HL-60/S4 (cell line): ENCODE results near the gene TMEM44.
"Not testable (repeated sequence)": the region's sequence is repeated elsewhere in the genome, so short reads cannot be mapped to it uniquely, and the experiment has no call there.

Experiments used
- in situ Hi-C: fragments of 300-500 bp; cut with MboI; formaldehyde crosslinking; loops from 2 replicates; pipeline ENCODE4 v1.14.3; 2022; ENCODE audit warnings: low sequenced_read_pairs

TMEM44 gene

DNA sequence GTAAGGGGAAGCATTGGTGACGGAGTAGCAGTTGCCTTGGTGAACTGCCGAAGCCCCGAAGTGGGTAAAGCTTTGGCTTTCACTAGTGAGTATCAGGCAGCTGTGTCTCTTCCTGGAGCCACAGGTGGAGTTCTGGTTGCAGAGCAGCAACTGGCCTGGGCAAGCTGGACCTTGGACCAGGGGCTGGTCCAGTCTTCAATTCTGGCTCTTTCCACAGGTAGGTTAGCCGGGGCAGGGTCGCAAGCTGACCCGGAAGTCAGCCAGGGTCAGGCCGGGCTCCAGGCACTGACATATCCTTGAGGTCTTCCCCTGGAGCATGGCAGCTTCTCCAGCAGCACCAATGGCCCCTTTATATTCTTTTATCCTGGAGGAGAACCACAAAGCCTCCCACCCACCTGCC is 73.2 kb downstream of the TMEM44 start:
- in situ Hi-C loops = no loop called here

DNA sequence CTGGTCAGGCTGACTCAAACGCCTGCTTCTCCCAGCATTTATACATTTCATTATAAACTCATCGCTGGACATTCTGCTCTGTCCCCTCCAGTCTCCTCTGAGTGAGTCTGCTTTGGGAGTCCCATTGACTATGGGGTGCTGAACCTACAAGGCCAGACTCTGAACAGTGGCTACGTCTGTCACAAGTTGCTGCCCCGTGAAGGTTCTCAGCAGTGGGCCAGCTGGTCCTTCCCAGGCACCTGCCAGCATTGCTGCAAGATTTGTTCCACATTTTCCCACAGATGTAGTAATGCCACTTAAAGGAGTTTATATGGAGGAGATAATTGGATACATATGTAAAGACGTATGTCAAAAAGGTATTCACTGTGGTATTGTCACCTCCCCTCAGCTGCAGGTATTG is 73.7 kb downstream of the TMEM44 start:
- in situ Hi-C loops = no loop called here

DNA sequence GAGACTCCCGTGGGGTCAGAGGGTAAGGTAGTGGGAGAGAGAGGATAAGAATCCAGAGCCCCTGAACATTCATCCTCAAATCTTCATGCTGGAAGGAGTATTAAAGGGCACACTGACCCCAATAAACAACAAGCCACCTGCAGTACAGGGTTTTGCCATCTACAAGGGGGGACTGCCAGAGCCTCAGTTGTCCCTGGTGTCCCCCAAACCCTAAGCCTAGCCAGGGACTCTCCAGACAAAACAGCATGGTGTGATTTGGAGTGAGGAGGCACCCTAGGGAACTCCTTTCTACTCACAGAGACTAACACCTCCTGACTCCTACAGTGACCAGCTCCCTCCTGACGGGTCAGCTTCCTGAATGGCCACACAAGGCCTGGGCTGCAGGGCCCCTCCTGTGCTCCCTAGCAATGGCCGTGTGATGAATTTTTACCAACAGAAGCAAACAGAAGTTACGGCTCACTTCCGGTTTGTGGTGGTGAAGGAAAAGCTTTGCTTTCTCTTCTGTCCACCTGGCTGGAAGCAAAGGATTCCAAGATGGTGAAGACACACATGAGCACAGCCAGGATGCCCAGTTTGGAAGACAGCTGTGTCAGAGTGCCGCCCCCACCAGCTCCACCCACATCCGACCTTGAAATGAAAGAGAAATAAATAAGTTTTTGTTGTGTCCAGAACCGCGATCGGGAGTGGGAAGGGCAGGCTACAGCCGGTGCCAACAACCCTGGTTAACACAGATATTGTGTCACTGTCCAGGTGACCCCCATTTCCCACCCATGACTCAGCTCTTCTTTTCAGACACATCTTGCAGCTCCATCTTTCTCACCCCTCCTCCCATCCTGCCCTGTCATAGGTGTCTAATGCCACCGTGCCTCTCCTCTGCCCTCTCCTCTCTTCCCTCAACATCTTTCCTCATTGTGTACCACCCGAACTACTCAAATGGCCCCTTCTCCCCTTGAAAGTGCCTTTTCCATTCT is 76.8 kb downstream of the TMEM44 start:
- in situ Hi-C loops = no loop called here

DNA sequence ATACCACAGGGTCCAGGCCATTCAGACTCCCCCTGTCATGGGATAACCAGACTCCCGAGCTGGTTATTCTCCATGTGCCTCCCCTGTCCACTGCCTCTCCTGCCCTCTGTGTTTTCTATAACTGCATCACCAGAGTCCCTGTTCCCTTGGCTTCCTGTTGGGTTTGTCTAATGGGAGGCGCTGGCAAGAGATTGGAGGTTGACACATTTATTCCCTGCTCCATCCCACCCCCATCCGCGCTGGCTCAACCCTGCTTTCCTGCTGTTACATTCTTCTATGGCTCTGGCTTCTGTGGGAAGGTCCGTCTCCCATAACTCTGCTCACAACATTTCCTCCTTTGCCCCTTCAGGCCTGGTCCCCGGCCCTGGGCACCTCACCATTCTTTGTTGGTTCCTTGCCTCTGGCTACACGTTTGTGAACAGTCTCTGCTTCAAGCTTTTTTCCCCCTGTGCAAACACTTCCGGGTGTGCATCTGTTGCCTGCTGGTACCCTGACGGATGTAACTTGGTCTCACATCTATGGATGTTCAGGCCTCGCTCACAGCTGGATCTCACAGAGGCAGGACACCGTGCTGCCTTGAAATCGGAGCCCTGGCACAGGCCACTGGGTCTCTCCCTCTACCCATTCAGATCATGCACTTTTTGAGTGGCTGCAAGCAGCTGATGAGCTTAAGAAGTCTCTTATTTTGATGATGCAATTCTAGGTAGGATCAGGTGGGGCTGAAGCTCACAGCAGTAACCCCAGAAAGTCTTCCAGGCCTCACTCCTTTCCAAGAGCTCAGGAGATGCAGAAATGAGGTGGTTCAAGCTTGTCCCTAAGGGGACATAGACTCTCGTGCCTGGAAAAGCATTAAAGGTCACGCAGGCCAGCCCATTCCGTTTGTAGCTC is 77.8 kb downstream of the TMEM44 start:
- in situ Hi-C loops = no loop called here

DNA sequence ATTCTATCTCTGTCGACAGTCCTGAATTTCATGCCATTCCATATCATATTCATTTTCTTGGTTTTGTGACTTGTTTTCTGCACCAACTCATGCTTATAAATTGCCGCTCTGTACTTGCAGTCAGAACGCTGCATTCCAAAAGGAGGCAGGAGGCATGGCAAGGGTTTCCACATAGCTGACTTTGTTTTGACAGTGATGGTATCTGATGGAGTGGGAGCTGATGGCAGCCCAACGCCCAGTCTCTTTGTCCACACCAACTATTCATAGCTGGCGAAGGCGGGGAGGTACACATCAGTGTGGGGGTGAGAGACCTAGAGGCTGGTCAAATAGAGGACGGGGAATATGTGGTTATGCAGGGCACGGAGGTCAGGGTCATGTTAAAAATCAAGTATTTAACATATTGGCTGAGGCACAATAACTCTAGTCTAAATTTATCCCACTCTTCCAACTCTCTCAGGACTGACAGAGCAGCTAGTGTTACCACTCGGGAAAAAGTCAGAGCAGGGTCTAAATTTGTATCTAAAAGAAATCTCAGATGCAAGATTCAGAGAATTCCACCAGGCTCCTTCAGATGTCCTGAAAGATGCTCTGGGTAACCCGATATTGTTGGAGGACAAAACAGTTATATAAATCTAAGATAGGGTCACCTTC is 78.6 kb downstream of the TMEM44 start:
- in situ Hi-C loops = no loop called here

DNA sequence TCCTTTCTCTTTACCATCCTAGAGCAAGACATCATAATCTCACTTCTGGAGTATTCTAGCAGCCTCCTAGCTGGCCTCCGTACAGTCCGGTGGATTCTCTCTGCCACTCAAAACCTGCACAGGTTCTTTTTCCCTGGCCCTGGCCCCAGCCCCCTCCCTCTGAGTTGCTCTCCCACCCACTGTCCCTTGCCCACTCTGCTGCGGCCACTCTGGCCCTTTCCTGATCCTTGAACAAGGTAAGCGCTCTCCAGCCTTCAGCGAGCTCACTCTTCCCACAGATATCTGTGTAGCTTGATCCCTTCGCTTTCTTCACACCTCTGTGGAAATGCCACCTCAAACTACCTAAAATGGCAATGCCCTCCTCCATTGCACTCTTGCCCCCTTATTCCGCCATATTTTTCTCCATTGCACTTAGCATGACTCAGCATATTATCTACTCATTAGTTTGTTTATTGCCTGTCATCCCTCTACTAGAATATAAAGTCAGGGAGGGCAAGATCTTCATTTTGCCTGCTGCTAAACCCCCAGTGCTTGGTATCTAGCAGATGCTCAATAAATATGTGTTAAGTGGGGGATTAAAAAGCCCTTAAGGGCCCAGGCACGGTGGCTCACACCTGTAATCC is 80.8 kb downstream of the TMEM44 start:
- in situ Hi-C loops = no loop called here

DNA sequence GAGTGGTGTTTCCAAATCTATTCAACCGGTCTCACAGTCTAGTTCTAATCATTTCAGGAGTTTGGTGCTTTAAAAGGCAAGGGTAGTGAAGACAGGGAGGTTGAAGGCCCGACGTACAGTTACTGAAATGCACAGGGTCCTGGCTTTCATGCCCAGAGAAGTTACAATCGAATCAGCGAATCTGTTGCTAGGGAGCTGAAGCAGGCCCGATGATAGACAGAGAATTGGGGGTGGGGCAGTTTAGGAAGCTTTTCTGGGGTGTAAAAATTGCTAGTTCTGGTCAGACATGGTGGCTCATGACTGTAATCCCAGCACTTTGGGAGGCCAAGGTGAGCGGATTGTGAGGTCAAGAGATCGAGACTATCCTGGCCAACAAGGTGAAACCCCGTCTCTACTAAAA is 83.4 kb downstream of the TMEM44 start:
- in situ Hi-C loops = no loop called here

DNA sequence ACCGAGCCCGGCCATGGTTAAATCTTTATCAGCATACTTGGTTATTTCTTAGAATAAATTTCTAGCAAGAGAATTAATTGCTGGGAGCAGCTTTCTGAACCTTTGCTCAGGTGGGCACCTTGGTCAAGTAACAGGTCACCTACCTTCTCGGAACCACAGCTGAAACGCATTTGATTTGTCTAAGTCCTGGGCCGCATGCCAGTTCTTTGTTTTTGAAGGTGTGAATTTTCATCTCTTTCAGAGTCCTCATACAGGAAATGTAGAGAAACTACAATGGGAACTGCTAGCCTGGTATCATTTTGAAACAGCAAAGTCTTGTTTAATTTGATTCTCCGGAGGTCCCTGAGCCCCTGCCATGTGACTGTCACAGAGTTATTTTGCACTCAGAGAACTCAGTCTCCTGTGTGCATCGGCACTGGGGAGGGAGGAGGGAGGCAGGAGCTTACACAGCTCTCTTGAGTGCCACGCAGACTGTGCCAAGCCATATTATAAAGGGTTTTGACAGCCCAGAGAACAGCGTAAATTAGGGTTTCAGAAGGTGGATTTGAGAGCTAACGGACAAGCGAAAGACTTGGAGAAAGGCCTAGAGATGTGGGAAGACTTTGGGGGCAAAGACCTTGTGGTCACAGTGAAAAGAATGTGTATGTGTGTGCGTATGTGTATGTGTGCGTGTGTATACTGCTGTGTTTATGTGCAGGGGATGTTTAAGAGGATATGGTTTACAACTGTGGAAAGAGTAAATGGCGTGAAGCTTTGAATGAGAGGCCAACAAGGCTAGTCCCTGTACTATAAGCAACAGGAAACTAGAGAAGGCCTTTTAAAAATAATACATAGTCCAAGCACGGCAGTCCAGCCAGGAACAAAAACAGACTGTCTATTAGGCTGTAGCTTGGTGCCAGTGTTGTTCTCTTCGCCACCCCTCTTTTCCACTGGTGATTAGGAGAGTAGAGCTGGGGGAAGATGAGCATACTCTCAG is 84.6 kb downstream of the TMEM44 start:
- in situ Hi-C loops = no loop called here

DNA sequence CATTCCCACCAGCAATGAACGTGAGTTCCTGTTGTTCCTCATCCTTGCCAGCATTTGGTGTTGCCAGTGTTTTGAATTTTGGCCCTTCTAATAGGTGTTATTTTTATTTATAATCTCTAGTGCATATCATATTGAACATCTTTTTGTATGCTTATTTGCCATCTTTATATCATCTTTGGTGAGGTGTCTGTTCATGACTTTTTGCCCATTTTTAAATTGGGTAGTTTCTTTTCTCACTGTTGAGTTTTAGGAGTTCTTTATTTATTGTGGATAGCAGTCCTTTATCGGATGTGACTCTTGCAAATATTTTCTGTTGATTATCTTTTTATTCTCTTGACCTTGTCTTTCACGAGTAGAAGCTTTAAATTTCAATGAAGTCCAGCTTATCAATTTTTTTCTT is 86.2 kb downstream of the TMEM44 start:
- in situ Hi-C loops = no loop called here

DNA sequence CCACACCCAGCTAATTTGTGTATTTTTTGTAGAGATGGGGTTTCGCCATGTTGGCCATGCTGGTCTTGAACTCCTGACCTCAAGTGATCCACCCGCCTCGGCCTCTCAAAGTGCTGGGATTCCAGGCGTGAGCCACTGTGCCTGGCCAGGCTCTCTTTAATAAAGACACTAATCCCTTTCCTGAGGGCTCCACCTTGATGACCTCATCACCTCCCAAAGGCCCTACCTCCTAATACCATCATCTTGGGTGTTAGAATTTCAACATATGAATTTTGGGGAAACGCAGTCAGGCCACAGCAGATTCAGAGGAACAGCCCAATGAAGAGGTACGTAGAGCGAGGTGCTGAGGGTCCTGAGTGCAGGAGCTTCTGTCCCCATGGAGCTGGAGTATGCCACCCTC is 87.7 kb downstream of the TMEM44 start:
- in situ Hi-C loops = not testable (repeated sequence)

DNA sequence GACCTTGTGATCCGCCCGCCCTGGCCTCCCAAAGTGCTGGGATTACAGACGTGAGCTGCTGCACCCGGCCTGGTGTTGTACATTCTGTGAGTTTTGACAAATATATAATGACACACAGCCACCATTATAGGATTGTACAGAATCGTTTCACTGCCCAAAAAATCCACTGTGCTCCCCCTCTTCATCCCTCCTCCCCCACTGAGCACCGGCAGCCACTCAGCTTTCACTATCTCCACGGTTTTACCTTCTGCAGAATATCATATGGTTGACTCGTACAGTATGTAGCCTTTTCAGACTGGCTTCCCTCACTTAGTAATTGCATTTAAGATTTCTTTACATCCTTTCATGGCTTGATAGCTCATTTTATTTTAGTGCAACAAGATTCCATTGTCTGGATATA is 89.7 kb downstream of the TMEM44 start:
- in situ Hi-C loops = no loop called here

DNA sequence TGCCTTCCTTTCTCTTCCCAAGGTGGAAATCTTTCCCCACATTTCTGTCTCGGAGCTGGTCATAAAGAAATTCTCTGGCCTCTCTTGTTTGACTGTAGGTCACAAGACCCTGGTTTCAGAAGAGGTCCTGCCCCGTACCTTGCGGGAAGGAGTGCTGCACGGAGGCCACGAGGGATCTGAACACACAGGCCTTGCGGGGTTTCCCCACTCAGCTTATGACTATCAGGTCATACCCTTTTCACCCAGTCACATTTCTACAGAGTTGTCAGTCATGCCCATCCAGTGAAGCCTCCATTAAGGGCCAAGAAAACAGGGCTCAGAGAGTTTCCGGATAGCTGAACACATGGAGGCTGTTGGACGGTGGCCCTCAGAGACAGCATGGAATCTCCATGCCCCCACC is 91.7 kb downstream of the TMEM44 start:
- in situ Hi-C loops = no loop called here

DNA sequence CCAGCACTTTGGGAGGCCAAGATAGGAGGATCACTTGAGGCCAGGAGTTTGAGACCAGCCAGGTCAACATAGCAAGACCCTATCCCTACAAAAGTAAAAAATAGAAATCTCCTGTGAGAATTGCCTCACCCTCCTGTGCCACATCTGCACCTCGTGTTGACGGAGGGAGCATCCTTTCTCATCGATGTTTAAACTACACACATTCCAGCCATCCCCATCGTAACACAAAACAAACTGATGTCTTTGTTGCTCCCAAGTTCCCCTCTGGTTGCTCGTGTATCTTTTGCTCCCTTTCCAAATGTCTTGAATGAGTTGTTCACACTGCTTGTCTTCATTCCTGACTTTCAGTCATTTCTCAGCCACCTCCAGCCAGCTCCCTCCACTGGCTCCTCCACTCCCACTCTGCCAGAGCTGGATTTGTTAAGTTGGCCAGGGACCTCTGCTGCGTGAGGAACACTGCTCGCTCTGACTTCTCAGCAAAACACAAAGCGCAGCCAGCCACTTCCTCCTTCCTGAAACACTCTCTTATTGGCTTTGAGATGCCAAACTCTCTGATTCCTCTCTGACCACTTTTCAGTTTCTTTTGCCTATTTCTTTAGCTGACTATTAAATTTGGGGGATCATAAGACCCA is 92.8 kb downstream of the TMEM44 start:
- in situ Hi-C loops = no loop called here

DNA sequence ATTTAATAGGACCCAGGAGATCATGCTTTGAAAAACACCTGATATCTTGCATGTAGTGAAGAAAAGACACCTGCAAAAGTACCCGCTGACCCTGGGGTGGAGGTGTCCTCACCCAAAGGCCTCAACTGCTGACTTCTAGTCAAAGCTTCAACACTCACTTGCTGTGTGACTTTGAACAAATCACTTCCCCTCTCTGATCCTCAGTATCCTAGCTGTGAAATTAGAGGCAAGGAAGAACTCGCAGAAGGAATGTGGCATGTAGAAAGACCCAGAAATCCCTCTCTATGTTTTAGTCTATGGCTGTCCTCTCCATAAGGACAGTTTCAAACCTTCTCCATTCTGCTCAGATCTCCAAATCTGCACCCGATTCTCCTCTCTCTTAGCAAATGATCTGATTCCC is 93.7 kb downstream of the TMEM44 start:
- in situ Hi-C loops = no loop called here

DNA sequence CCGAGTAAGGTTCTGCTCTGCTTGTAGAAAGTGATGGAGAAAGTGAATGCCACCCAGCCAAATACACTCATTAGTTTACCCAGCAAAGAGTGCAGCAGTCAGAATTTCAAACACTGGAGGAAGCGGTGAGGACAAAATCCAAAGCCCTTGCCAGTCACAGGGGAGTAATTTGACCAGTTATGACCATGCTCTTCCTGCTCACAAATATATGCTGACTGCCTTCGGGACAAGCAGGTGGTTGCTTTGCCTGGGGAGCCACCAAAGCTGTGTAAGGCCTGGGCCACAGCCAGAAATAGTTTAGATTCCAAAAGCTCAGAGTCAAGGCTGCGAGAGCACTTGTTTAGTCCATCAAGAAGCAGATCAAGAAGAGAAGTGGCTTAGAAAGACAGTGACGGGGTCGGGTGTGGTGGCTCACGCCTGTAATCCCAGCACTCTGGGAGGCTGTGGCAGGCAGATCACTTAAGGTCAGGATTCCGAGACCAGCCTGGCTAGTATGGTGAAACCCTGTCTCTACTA is 95.4 kb downstream of the TMEM44 start:
- in situ Hi-C loops = no loop called here
